Cardiac fibroblast (primary cell): Measurements from ENCODE around the gene SEL1L3.
"Not testable (repeated sequence)": the region's sequence is repeated elsewhere in the genome, so short reads cannot be mapped to it uniquely, and the experiment has no call there.

ENCODE experiments used
- DNase-seq, 2 donors: peaks; one replicate each; pipeline versions ENCODE4 v3.0.0 to v3.0.0-alpha.2; 2010; ENCODE audit warnings: low read depth in 2 of 2
- H3K4me3 ChIP-seq, 2 donors: replicated peaks in 1 of 2; 1 replicate in 1 of 2; 2 replicates in 1 of 2; pipeline ENCODE4 v1.5.1; 2011; ENCODE audit warnings: low read depth in 2 of 2, low read length in 2 of 2, mild to moderate bottlenecking in 2 of 2, moderate library complexity in 1 of 2
- CTCF ChIP-seq: IDR thresholded peaks from one replicate; pipeline ENCODE4 v1.5.1; 2011; ENCODE audit warnings: low read depth, mild to moderate bottlenecking, low read length, inconsistent platforms

Gene SEL1L3

GRCh38 chr4:25872851-25873631 is 10.3 kb upstream of the SEL1L3 start:
- H3K4me3 ChIP-seq: no peak overlapping the region
- no peak for TF ChIP-seq CTCF
- no peak for DNase-seq

DNA sequence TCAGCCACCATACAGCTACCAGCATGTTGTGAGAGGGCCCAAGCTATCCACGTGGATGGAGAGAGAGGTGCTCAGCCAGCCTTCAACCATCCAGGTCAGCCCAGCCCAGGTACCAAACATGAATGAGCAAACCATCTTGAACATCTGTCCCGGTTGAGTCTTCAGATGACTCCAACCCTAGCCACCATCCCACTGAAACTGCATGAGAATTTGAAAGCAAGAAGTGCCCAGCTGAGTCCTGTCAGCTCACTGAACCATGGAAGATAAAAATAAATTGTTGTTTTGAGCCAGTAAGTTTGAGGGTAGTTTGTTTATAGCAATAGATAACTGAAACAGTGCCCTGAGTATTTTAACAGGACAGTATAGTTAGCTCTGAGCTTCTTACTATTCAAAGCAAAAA is 7.3 kb upstream of the SEL1L3 start:
- no peak for DNase-seq
- H3K4me3 ChIP-seq: no peak overlapping the region
- TF ChIP-seq CTCF: no peak

- no peak for DNase-seq
- no peak for TF ChIP-seq CTCF
- H3K4me3 ChIP-seq: no peak overlapping the region
These were observed 5.0 kb upstream of the SEL1L3 start for GRCh38 chr4:25867781-25868294.

GRCh38 chr4:25866401-25866800 is 3.6 kb upstream of the SEL1L3 start:
- not testable (repeated sequence) for DNase-seq, H3K4me3 ChIP-seq

GRCh38 chr4:25865586-25865985 is 2.8 kb upstream of the SEL1L3 start:
- H3K4me3 ChIP-seq: no peak overlapping the region
- no peak for TF ChIP-seq CTCF
- peak in 1 of 2 donors; percentile 55 for DNase-seq

DNA sequence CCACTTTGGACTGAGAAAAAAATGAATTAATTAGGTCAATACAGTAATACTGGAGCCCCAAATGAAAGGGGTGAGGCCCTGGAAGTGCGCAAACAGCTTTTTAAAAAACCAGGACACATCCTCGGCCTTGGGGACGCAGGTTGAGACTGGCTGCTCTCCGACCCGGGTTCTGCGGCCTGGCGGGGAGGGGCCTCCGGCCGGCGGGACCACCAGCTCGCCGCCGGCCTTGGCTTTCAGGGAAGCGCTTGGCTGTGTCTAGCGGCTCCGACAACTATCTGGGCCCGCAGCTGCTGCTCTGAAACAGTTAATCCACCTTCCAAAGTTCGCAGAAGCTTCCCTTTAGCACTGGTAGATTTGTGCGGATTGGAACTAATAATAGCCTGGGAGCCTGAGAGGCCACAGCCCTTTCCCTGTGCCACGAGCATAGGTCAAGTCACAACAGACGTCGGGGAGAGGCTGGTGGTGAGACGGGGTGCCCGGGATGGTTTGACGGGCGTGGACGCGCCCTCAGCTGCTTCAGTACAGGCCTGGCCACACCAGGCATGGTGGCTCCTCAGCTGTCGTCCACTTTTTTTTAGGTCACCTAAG is 1.1 kb upstream of the SEL1L3 start:
- TF ChIP-seq CTCF: no peak
- no peak for DNase-seq
- H3K4me3 ChIP-seq: no peak overlapping the region

DNA sequence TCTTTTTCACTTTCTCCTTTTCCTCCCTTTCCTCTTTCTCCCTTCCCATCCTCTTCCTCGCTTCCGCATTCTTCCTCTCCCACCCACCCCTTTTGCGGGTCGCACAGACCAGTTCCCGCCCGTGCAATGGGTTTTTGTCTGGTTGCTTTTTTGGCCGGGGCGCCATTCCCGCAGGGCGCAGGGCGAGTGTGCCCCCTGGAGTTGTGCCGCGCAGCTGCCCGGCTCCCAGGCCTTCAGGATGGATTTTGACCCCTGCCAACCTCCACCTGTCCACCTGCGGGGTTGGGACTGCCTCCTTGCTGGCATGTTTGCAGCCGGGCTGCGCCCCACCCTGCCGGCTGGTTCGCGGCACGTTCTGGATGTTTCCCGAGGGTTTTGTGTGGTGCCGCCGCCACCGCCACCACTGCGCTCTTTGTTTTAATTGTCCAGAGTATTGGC is 578 bp upstream of the SEL1L3 start:
- peak overlapping the region; percentile 51 to 77 for H3K4me3 ChIP-seq
- peak; percentile 24 for TF ChIP-seq CTCF
- DNase-seq: no peak
